ENCODE results near the gene PEF1. TPM values are rescaled to one million over a fixed set of nuclear protein-coding genes. Genes with fewer than 3 reads are reported as not detected.

Gene PEF1
- total RNA-seq, 1 experiment from 2014 or later, result 40.3 TPM

- H3K9ac ChIP-seq (ENCODE audit: extremely low read depth, insufficient read length, low read length), result no peak overlapping the region
- H4K8ac ChIP-seq (replicated peaks; ENCODE audit: insufficient read length, low read depth, low read length), result no peak overlapping the region
- Mint-ChIP-seq H3K4me3 (no peak overlapping the region), H3K27me3 (ENCODE audit: low read depth) (no peaks in the 10 kb centered on the region), H3K27ac (0 out of 7 replicates have a peak overlapping the region, but pooled peaks of 1 of the 3 experiments have one; percentile 24), H3K9me3 (no peaks in the 10 kb centered on the region), H3K4me1 (peaks cover 14 to 16% of the 10 kb centered on the region in 2 experiments), H3K36me3 (ENCODE audit: insufficient read depth in 1 of 3, low read depth in 3 of 3) (no peaks in the 10 kb centered on the region)
- H2AK5ac ChIP-seq (ENCODE audit: insufficient read length, low read length), result no peak overlapping the region
- H3K23ac ChIP-seq (ENCODE audit: insufficient read length, low read depth, low read length), result no peak overlapping the region
- no peaks in the 10 kb centered on the region for H3K79me1 ChIP-seq (ENCODE audit: insufficient read depth, low read depth, low read length, poor library complexity, severe bottlenecking)
- H3K27ac ChIP-seq (ENCODE audit: insufficient read length, low read depth, low read length), result no peak overlapping the region
- H2BK20ac ChIP-seq (ENCODE audit: low read depth, low read length, poor library complexity, severe bottlenecking), result no peak overlapping the region
- no peaks in the 10 kb centered on the region for H3K23me2 ChIP-seq (ENCODE audit: insufficient read length, low read depth, low read length, poor library complexity, severe bottlenecking)
- H2BK15ac ChIP-seq (ENCODE audit: low read depth, low read length), result no peak overlapping the region
- no peak overlapping the region for H3T11ph ChIP-seq (ENCODE audit: low read length)
- DNase-seq, result no peak
- no peaks in the 10 kb centered on the region for H3K4me1 ChIP-seq (ENCODE audit: insufficient read depth, low read length)
- no peaks in the 10 kb centered on the region for H4K20me1 ChIP-seq (ENCODE audit: control insufficient read depth, insufficient read depth, insufficient read length)
- no peak overlapping the region for H3K4me2 ChIP-seq (ENCODE audit: insufficient read depth, insufficient read length, low read length)
- H3K14ac ChIP-seq (ENCODE audit: insufficient read depth, low read length), result no peak overlapping the region; the same call in 1 of the 2 replicates
- H3K4ac ChIP-seq (ENCODE audit: low read depth, low read length), result no peak overlapping the region
- no peak overlapping the region for H4K5ac ChIP-seq (ENCODE audit: insufficient read length, low read depth, low read length)
- no peak for TF ChIP-seq CTCF (conservative IDR thresholded peaks at IDR 0.05)
- H2BK120ac ChIP-seq (ENCODE audit: low read depth, low read length, poor library complexity, severe bottlenecking), result no peak overlapping the region
- H3K9me3 ChIP-seq (ENCODE audit: control insufficient read depth, low read depth, low read length), result no peaks in the 10 kb centered on the region
- no peaks in the 10 kb centered on the region for H3K27me3 ChIP-seq (ENCODE audit: insufficient read depth, low read length)
- no peak overlapping the region for H2BK12ac ChIP-seq (ENCODE audit: insufficient read length, low read depth, low read length)
- H3K79me2 ChIP-seq (ENCODE audit: insufficient read depth, low read length), result no peaks in the 10 kb centered on the region
- no peak overlapping the region for H3K18ac ChIP-seq (ENCODE audit: insufficient read length, low read depth, low read length)
- no CpG with 5 or more reads among the region's 10 CpGs for WGBS (ENCODE audit: extremely low coverage, insufficient read length, low lambda C conversion rate)
- H2AFZ ChIP-seq (ENCODE audit: low read length), result no peak overlapping the region
- H2BK5ac ChIP-seq (ENCODE audit: insufficient read length, low read length), result no peak overlapping the region
- H4K91ac ChIP-seq (ENCODE audit: insufficient read length, low read depth, low read length), result no peak overlapping the region
- H3K56ac ChIP-seq (ENCODE audit: insufficient read length, low read depth, low read length), result no peak overlapping the region
These were observed 48.6 kb upstream of the PEF1 start for GRCh38 chr1:31693231-31693630.
